ENCODE measurements around the gene STAT3. TPM values are rescaled to one million over a fixed set of nuclear protein-coding genes. Genes with fewer than 3 reads are reported as not detected.
"Not testable (repeated sequence)": the region's sequence is repeated elsewhere in the genome, so short reads cannot be mapped to it uniquely, and the experiment has no call there.

STAT3 gene
- polyA plus RNA-seq, 1 donor = 65.2 TPM

DNA sequence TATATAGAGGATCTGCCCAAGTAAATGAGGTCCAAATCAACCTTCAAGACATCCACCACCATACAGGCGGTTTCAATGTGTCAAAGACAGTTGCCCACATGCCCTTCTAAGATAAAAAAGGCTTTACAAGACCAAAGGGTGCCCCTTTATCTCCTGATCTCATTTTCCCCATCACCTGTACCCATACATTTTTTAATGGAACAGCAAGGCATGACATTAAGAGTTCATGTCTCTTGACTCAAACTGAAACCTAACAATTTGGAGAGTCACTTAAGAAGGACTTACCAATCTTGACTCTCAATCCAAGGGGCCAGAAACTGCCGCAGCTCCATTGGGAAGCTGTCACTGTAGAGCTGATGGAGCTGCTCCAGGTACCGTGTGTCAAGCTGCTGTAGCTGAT lies 40.1 kb downstream of the STAT3 start:
- DNase-seq = no peak

DNA sequence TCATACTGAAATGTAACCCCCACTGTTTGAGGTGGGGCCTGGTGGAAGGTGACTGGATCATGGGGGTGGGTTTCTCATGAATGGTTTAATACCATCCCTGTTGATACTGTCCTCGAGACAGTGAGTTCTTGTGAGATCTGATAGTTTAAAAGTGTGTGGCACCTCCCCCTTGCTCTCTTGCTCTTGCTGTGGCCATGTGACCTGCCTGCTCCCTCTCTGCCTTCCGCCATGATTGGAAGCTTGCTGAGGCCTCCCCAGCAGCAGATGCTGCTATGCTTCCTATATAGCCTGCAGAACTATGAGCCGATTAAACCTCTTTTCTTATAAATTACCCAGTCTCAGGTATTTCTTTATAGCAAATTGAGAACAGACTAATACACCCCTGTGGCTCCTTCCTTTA lies 40.6 kb downstream of the STAT3 start:
- no peak for DNase-seq

DNA sequence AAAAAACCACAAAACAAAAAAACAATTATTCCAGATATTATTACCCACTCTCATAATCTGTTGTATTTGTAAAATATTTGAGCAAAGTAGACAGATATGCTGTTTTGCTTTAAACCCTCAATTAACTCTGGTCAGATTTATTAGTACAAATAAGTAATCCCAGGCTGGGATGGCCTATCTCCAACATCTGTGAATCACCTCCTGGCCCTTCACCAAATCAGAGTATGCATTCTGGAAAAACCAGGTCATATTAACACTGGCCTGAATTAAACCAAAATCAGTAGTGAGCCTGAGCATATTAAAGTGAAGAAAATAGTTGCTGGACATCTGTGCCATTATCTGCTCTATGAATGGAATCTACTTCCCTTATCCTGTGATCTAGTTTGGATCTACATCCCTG lies 41.0 kb downstream of the STAT3 start:
- no peak for DNase-seq

DNA sequence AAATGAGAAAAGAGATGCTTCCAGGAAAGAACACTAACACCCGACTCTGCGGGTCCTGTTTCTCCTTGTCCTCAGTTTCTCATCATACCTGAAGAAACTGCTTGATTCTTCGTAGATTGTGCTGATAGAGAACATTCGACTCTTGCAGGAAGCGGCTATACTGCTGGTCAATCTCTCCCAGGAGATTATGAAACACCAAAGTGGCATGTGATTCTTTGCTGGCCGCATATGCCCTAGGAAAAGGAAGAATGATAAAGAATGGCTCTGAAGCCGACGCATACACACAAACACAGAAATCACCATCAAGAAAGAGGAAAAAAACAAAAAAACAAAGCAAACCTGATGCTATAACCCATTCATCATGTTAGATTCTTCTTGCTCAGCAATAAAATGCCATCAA lies 41.8 kb downstream of the STAT3 start:
- no peak for DNase-seq

DNA sequence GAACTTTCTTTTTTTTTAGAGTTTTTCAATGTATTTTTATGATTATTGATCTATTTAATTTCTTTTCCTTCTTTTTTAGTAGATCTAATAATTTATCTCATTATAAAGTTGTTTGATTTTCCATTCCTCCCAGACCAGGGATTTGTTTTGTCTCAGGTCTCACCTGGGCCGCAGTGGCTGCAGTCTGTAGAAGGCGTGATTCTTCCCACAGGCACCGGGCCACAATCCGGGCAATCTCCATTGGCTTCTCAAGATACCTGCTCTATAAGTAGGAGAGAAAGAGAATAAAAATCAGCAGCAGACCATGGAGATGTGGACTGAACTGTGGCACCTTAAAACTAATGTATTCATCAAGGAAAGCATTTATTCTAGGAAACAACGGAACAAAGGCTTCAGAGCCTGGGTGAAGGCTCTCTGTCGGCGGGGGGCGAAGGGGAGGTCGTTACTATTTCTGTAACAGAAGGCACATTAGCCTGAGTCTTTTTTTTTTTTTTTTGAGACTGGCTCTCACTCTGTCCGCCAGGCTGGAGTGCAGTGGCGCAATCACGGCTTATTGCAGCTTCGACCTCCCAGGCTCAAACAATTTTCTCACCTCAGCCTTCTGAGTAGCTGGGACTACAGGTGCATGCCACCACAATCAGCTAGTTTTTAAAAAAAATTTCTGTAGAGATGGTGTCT lies 42.7 kb downstream of the STAT3 start:
- DNase-seq = no peak

DNA sequence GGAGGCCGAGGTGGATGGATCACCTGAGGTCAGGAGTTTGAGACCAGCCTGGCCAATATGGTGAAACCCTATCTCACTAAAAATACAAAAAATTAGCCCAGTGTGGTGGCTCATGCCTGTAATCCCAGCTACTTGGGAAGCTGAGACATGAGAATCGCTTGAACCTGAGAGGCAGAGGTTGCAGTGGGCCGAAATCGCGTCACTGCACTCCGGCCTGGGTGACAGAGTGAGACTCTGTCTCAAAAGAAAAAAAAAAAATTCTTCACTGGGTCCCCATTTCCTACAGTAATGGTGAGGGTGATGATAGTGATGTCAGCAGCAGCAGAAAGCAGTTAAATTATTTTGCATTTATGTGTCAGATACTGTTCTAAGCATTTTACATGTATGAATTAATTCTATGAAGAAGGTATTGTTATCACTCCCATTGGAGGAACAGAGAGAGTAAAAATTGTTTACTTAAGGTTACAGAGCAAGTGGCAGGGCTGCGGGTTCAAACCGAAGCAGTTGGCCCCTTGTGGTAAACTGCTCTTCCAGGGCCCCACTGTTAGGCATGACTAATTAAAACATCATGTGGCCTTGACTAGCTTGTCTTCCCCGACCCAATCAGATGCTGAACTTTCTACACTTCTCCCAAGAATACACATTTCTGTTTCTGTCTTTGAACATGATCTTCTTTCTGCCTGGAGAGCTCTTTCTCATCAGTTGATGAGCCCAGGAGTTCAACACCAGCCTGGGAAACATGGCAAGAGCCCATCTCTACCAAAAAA lies 45.8 kb downstream of the STAT3 start:
- no peak for DNase-seq

DNA sequence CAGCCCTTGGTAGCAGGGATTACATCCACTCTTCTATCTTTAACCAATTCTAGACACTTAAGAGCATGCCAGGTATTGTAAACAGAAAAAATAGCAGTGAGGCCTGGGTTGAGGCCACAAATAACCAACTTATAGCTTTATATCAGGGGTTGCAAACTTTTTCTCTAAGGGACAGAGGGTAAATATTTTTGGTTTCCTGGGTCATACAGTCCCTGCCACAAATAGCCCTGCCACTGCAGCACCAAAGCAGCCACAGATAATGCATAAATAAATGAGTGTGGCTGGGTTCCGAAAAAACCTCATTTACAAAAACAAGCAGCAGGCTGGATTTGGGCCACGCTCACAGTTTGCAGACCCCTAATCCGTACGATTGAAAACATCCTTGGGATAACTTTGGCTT lies 46.7 kb downstream of the STAT3 start:
- no peak for DNase-seq

DNA sequence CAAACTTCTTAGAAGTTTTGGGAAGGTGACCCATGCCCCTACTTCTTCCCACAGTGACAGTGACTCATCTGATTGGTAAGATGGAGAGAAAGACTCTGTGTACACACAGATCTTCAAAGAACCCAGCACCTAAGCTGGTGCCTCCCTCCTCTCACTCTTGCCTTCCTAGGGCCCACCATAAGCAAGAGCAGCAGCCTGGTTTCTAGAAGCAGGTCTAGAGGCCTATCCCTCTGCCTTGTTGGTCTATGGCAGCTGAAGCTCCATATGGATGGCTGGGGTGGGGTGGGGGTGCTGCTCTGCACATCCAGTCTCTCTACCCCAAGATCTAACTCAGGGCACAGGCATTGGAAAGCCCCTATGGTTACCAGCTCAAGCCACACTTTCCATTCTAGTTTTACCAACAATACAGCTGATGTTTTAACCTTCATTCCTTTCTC lies 47.5 kb downstream of the STAT3 start:
- DNase-seq = no peak

DNA sequence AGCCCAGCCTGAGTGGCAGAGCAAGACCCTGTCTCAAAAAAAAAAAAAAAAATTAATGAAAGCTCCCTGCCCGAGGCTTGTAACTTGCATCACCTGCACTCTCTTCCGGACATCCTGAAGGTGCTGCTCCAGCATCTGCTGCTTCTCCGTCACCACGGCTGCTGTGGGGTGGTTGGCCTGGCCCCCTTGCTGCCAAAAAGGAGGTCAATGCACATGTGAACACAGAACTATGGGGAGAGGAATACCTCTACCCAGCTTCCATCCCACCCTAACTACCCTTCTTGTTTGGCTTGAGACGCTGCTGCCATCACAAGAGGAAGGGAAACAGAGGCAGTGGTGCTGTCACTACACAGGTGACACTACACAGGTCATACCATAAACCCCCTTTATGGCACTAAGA lies 49.0 kb downstream of the STAT3 start:
- no peak for DNase-seq

DNA sequence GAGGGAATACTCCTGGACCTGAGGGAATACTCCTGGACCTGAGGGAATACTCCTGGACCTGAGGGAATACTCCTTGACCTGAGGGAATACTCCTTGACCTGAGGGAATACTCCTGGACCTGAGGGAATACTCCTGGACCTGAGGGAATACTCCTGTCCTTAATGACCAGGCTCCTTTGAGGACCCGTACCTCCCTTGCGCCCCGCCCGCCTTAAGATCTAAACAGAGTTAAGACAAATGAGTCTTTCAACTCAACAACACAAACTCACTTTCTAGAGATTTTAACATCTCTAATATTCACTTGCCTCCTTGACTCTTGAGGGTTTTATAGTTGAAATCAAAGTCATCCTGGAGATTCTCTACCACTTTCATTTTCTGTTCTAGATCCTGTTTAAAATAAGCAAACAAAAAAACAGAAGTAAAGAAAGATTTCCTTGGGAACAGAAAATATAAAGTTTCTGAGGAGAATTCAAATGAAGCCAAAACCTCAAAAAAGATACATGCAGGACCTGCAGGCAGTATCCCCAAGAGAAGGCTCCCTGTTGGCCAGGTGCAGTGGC lies 49.7 kb downstream of the STAT3 start:
- DNase-seq = no peak

DNA sequence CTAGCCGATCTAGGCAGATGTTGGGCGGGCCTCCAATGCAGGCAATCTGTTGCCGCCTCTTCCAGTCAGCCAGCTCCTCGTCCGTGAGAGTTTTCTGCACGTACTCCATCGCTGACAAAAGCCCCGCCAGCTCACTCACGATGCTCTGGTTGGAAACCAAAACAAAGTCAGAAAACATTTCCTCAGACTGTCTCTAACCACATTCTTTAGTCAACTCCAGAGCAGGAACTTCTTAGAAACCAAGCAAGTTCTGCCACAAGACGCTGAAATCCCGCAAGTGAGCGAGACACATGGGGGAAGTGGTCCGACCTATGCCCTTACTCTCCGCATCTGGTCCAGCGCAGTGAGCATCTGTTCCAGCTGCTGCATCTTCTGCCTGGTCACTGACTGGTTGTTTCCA lies 50.8 kb downstream of the STAT3 start:
- DNase-seq = no peak

DNA sequence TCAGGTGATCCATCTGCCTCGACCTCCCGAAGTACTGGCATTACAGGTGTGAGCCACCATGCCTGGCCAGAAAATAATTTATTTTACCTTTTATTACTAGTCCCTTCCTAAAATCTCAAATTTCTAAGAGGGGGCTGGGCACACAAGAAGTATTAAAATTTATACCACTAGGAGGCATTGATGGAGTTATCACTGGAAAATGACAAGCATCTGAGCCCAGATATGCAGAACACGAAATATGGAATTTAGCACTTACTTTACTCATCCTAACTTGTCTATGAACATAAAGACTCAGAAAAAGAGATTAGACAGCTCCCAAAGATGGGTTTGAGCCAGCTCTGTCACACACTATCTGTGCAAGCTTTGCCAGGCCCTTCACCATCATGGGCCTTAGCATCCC lies 53.6 kb downstream of the STAT3 start:
- DNase-seq = no peak

DNA sequence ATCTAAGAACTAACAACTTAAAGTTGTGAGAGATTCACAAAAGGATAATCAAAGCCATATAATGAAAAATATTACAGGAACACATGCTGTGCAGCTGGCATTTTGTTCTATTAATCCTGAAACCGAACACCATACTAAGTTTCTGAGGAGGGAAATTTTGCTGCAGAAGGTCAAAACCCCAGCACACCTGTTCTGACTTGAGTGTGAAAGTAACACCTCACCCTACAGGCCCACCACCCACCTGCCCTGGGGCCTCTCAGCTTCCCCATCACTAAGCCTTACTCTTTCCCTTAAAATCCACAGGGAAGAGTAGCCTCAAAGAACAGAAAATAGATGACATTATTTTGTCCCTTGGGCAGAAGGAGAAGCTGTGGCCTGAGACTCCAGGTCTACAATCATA lies 55.2 kb downstream of the STAT3 start:
- DNase-seq = no peak

DNA sequence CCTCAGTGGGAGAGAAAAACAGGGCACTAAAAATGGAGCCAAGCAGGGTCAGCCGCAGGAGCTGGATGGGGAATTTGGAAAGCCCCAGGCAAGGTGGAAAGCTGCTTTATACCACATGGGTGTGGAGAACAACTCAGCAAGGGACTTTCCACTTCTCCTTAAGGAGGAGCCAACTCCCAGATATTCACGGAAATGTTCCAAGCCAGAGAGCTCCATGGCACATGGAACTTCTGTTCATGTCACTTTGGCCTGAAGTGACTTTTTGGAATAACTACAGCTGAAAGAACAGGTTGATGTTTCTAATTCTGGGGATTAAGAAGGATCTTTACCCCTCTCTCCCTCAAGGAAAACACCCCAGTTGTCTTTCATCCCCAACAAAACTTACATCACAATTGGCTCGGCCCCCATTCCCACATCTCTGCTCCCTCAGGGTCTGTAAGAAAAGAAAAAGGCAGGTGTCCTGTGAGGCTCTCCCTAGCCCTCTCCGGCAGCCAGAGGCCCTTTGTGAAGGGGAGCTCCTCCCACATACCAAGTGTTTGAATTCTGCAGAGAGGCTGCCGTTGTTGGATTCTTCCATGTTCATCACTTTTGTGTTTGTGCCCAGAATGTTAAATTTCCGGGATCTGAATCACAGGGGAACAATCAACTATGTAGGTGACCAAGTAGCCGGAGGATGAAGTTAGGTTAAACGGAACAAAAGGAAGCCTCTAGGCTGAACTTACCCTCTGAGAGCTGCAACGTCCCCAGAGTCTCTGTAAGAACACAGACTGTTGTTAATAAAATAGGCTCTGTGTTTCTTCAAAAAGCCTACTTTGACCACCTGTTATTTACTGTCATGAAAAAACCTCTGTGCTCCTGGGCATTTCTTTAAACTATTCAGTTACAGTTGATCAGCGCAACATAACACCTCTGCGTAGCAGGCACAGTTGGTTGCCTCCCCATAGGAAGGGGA lies 58.9 kb downstream of the STAT3 start:
- DNase-seq = no peak

DNA sequence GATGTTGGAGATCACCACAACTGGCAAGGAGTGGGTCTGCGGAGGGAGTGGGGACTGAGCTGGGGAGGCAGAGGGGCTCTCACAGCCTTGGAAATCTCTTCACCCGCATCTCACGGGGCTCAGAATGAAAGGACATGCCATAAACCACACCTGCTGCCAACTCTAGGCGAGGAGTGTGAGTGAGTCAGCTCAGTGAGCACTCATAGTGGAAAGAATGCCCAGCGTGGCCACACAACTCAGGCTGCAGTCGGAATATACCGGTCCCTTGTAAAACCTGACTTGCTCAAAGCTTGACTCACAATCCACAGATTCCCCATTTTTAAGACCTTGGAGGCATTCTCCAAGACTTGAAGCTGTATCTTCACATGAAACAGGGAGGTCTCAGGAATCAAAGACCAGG lies 63.2 kb downstream of the STAT3 start:
- no peak for DNase-seq

DNA sequence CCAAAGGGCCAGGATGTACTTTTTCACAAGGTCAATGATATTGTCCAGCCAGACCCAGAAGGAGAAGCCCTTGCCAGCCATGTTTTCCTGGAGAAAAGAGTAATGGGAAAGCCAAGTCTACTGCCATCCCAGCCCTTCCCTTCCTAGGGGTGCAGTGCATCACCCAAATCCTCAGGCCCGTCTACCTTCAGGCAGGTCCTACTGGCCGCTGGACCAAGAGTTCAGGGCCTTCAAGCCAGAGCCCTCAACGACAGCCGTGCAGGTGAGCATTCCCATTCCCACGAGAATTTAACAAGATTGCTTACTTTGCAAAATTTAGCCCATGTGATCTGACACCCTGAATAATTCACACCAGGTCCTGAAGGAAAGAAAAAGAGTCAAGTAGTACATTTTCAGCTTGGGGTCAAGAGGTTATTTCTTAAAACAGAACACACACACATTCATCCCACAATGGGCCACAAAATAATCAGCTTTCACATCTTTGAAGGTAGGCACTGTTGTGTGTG lies 64.9 kb downstream of the STAT3 start:
- DNase-seq = no peak

DNA sequence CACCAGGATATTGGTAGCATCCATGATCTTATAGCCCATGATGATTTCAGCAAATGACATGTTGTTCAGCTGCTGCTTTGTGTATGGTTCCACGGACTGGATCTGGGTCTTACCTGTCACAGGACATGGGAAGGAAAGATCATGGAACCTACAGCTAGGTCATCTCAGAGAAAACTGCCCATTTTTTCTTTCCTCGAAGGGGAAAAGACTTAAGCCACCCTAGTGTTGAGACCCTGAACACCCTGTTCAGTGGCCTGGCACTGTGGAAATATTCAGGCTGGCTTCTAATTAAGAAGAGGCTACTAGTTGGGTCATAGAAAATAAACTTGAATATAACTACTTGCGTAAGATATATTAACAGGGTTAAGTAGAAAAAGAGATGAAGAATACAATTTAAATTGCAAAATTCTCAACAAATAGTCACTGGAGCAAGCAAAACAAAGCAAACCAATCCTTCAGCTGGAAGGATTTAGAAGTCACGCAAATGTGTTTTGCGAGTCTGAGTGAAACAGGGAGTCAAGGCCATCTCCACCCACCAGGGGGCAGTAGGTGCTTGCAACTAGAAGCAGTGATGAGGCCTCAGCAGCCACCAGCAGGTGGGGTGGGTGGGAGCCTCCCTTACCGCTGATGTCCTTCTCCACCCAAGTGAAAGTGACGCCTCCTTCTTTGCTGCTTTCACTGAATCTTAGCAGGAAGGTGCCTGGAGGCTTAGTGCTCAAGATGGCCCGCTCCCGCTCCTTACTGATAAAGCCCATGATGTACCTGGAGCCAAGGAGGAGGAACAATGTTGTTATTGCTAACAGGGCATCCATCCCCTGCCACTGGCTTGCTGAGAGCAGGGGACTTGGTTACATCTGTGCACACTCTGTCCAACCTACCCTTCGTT lies 65.6 kb downstream of the STAT3 start:
- DNase-seq = peak; percentile 90

DNA sequence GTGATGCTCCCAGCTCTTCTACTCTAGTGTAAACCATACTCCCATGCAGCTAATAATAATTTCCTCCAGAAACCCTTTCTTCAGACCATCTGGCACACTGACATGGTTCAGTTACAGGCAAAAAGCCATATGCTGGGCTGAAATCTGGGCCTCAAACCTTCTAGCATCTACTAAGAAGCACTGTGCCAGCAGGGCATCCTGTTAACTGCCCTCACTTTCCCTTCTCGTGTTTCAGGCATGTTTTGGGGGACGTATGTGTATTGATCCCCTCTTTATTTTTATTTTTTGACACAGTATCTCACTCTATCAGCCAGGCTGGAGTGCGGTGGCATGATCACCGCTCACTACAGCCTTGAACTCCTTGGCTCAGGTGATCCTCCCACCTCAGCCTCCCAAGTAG lies 66.7 kb downstream of the STAT3 start:
- no peak for DNase-seq

DNA sequence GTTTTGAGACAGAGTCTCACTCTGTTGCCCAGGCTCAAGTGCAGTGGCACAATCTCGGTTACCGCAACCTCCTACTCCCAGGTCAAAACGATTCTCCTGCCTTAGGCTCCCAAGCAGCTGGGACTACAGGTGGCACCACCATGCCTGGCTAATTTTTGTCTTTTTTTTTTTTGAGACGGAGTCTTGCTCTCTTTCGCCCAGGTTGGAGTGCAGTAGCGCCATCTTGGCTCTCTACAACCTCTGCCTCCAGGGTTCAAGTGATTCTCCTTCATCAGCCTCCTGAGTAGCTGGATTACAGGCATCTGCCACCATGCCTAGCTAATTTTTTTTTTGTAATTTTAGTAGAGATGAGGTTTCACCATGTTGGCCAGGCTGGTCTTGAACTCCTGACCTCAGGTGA lies 70.3 kb downstream of the STAT3 start:
- DNase-seq = not testable (repeated sequence)

DNA sequence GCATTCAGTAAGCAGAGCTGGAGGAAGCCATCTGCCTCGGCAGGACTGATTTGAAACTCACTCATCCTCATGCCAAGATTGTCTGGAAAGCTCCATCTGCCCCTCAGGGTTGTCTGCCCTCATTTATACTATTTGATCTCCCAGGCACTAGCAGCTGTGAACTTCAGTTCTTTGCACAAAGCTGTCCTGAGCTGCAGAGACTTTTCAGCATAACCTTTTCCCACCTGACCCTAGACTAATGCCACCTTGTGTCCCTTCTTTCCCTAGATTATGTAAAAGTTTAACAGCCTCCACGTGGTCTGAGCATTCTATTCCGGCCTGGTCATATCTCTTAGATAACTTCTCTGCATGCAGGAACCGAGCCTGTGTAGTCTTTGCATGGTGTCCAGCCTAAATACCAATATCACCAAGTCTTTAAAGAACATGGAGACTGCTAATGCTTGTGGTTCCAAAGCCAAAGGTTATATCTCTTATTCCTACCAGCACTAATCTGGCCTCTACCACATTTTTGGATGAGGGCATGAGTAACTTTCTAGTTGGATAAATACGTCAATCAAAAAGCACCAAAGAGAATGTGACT lies 70.9 kb downstream of the STAT3 start:
- no peak for DNase-seq

DNA sequence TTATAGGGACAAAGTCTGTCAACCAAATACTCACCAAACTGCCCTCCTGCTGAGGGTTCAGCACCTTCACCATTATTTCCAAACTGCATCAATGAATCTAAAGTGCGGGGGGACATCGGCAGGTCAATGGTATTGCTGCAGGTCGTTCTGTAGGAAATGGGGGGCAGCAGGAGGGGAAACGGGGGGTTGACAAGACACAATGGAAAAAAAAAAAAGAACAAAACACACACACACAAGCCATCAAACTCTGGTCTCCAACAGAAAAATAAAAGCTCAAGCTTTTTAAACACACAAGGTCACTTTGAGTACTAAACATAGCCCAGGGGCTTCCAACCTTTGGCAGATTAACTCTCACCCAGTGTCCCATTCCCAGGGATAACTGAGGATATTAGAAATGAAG lies 71.5 kb downstream of the STAT3 start:
- no peak for DNase-seq

Measured in left kidney (tissue), 2 donors.